HuH-7.5 (cell line): ENCODE measurements around the gene HSDL1.
A peak's percentile ranks its signal among the peaks of the same experiment; 100 is the strongest.

ENCODE experiments used
- DNase-seq: peaks from one replicate; pipeline ENCODE4 v3.0.0; 2011; ENCODE audit warnings: low spot score

The HSDL1 gene

DNA sequence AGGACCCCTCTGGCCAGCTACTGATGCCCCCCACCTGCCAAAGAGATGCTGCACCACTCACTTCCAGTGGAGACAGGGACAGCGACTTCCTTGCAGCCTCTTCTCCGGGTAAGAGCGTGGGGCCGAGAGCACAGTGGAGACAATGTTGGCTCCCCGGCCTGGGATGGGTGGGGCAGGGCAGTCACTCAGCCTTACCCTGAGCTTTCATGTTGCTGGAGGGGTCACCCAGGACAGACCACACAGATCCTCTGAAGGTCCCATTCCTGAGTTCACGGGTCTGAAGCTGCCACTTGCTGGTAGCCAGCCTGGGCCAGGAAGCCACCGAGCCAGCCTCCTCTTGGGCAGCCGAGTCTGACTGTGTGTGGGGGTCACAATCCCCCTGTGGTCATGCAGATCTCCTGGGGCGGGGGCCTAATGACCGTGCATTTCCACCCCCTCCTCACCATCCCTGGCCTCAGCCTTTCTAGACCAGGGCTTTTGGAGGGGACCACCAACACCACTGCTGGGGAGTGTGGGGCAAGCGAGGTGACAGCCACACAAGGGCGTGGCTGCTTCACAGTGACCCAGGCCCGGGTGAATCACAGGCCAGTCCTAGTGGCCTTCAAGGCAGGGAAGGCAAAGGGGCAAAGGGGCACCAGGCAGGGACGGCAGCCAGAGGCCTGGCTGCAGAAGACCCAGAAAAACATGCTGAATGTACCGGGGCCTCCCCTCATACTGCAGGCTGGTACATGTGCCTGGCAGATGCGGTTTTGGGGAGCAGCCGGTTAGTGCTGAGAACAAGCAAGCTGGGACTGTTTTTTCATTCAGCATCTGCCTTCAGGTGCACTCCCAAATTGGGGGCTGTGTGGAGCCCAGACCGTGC is 31.4 kb upstream of the HSDL1 start:
- DNase-seq = no peak

GRCh38 chr16:84175350-84176081 is 30.5 kb upstream of the HSDL1 start:
- peak; percentile 81 for DNase-seq

DNA sequence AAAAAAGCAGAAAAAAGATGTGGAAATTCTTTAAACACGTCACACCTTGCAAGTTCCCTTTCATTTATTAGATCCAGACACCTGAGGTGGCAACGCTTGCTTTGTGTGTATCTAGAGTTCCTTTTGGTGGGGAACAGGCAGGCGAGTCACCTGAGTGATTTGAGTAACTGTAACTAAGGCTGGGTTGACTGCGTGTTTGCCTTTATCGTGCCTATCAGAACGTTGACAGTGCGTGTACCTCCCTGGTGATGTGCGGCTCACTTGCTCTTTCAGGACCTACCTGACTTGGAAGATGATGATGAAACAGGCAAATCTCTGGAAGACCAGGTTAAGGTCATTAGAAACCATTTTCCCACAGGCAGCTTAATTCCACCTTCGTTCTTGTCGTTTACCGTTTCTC is 29.4 kb upstream of the HSDL1 start:
- DNase-seq = no peak

- DNase-seq = no peak
These were observed 24.9 kb upstream of the HSDL1 start for GRCh38 chr16:84169765-84170310.

- no peak for DNase-seq
These were observed 22.1 kb upstream of the HSDL1 start for GRCh38 chr16:84166796-84167695.

DNA sequence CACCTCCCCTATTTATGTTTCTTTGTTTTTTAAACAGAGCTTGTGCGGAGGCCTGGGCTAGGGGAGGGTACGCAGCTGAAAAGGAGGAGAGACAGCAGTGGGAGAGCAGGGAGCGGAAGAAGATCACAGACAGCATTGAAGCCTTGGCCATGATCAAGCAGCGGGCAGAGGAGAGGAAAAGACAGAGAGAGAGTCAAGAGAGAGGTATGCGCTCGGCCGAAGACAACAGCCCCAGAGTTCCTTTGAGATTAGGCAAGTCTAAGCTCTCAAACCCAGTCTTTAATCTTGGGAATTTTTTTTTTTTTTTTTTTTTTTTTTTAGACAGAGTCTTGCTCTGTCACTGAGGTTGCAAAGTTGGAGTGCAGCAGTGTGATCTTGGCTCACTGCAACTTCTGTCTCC is 20.8 kb upstream of the HSDL1 start:
- DNase-seq = no peak

DNA sequence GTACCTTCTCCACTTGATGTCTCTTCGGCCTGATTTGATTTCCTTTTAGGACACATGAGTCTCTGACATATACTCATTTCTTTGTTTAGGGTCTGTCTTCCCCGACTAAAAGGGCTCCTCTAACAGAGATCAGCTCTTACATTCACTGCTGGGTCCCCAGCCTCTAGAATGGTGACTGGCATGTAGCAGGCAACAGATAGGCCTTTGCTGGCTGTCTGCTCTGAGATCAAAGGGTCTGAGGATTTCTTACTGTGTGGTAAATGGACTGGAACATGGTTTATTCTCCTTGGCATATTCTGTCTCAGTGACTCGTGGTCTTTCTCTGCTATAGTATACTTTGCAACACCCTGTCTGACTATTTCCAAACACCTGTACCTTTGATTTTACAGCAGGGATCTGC is 16.8 kb upstream of the HSDL1 start:
- DNase-seq = no peak

- no peak for DNase-seq
These were observed 16.1 kb upstream of the HSDL1 start for GRCh38 chr16:84161037-84161436.

GRCh38 chr16:84159800-84160199 is 14.8 kb upstream of the HSDL1 start:
- no peak for DNase-seq

DNA sequence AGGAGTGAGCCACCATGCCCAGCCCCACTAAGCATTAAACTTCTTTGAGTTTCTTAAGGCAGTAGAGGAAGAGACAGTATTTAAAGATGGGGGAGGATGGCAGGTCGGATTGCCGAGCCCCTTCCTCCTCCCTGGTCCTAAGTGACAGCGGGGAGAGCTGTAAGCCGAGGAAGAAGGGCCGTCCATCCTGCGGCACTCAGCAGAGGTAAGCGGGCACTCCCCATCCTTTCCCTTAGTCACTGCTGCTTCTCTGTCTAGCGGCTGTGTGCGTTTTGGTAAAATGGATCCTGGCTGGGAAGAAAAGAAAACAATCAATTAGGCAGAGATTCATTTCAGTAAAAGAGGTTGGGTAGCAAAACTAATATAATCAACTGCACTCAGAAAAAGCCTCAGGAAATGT is 14.0 kb upstream of the HSDL1 start:
- no peak for DNase-seq

GRCh38 chr16:84156342-84156784 is 11.4 kb upstream of the HSDL1 start:
- DNase-seq = no peak

DNA sequence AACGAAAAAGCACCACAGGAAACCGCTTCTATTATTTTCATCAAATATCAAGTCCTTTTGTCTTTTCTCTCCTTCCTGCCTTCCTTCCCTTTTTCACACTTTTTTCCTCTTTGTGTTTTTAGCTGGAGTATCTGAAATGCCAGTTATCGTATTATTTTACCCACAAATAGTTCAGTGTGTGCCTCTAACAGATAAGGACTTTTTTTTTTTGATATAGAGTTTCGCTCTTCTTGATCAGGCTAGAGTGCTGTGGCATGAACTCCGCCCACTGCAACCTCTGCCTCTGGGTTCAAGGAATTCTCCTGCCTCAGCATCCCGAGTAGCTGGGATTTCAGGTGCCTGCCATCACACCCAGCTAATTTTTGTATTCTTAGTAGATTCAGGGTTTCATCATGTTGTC is 10.8 kb upstream of the HSDL1 start:
- DNase-seq = no peak

GRCh38 chr16:84155226-84155625 is 10.2 kb upstream of the HSDL1 start:
- DNase-seq = no peak

DNA sequence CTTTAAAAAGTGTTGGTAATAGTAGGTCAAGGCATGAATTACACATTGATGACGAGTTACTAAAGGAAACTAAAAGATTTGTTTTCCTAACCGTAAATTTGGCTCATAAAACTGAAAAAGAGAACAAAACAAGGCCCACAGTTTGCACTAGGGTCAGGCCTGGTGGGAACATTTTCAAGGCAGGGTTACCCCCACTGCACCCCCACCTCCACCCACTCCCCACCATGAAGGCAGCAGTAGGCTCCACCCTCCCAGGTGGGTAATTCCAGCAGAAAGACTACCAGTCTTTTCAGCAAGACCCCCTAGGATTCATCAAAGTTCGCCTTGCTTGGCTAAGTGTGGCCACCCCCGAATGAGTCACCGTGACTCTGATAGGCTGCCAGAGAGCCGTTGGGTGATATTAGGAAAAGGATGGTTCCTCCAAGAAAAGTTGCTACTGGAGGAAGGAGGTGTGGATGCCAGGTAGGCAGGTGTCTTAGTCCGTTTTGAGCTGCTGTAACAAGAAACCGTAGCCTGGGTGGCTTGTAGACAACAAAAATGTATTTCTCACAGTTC is 8.8 kb upstream of the HSDL1 start:
- no peak for DNase-seq

DNA sequence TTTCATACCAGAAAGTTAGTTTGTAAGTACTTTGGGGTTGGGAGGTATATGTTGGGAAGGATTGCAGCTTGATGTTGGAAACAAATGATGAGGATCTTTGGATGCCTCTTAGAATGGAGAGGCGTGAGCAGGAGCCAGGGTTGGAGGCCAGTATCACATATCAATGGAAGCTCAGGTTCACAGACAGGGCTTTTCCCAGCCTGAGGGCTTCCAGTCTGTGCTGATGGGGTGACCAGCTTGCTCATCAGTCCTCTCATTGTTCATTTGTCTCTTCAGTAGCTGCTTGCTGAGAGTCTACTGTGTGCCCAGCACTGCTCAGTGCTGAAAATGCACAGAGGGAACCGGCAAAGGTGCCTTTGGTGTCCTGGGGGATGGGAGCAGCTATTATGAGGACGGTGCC is 5.9 kb upstream of the HSDL1 start:
- DNase-seq = no peak

- DNase-seq = peak; percentile 36
These were observed 643 bp downstream of the HSDL1 start for GRCh38 chr16:84144209-84144858.

GRCh38 chr16:84143784-84144199 is 1.2 kb downstream of the HSDL1 start:
- DNase-seq = no peak

- DNase-seq = no peak
These were observed 1.9 kb downstream of the HSDL1 start for GRCh38 chr16:84143081-84143480.

DNA sequence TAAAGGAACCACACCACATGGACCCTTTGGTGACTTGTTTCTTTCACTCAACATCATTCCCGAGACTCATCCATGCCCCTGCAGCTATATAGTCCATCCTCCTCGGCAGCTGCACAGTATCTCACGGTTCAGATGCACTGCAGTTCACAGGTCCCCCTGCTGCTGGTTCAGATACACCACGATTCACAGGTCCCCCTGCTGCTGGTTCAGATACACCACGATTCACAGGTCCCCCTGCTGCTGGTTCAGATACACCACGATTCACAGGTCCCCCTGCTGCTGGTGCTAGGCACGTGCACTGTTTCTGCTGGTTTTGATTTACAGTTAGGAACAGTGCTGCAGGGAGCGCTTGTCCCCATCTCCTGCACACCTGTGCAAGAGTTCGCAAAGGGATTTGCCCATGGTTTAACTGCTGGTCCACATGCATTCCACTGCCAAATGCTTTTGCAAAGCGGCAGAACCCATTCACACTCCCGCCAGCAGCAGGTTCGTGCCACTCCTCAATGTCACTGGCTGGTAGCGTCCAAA is 3.8 kb downstream of the HSDL1 start:
- peak; percentile 36 for DNase-seq

DNA sequence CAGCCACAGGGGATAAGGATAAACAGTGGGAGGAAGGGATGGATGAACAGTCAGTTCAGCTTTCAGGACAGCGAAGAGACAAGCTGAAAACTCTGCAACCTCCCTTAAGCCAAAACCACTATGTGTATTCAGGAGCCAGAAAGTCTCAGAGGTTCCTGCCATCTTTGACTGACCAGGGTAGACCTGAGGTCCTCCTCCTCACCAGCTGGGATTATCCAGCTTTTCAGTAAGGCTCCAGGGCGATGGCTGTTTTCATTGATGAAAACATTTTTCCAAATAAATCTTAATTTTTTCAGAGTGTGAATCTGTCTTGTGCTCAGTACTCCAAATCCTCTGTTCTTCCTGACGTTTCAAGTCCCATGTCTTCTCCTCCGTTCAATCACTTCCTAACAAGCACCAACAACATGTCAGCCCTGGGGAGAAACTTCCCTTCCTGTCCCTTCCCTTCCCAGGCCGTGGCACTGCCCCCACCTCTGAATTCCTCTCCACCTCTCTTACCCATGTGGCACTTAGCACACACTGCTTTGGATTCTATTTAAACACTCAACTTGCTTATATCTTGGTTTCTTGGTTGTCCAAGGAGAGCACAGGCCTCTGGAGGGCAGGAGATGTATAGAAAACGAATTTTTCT is 5.2 kb downstream of the HSDL1 start:
- DNase-seq = no peak
